Measurements from ENCODE around the gene CRIM1. TPM values are rescaled to one million over a fixed set of nuclear protein-coding genes. Genes with fewer than 3 reads are reported as not detected.
A peak's percentile ranks its signal among the peaks of the same experiment; 100 is the strongest.

Gene CRIM1
- total and polyA plus RNA-seq, 4 donors, result 2.2 to 22.1 (median 9.6) TPM

GRCh38 chr2:36456227-36457175, 100.9 kb downstream of the CRIM1 start:
- Histone ChIP-seq H3K9me3 (ENCODE audit: control insufficient read depth in 4 of 4, low read length in 3 of 4) (no peaks in the 10 kb centered on the region), H3K9ac (ENCODE audit: low read depth in 1 of 2, low read length in 2 of 2) (no peak overlapping the region), H3K27ac (ENCODE audit: low read depth in 1 of 2, low read length in 2 of 2) (no peak overlapping the region), H3K27me3 (ENCODE audit: control insufficient read depth in 4 of 4, insufficient read depth in 4 of 4, low read length in 3 of 4) (no peaks in the 10 kb centered on the region), H3K4me1 (ENCODE audit: control insufficient read depth in 4 of 4, insufficient read depth in 4 of 4, low read length in 3 of 4) (no peaks in the 10 kb centered on the region), H3K36me3 (ENCODE audit: control insufficient read depth in 4 of 4, insufficient read depth in 3 of 4, low read depth in 1 of 4, low read length in 3 of 4) (no peaks in the 10 kb centered on the region), H3K4me3 (ENCODE audit: low read depth in 1 of 3, low read length in 3 of 3) (no peak overlapping the region)
- no peak for DNase-seq (ENCODE audit: low spot score)
- WGBS, result 59% methylated on average over 17 of the region's 17 CpGs
- TF ChIP-seq, protein P1, sequence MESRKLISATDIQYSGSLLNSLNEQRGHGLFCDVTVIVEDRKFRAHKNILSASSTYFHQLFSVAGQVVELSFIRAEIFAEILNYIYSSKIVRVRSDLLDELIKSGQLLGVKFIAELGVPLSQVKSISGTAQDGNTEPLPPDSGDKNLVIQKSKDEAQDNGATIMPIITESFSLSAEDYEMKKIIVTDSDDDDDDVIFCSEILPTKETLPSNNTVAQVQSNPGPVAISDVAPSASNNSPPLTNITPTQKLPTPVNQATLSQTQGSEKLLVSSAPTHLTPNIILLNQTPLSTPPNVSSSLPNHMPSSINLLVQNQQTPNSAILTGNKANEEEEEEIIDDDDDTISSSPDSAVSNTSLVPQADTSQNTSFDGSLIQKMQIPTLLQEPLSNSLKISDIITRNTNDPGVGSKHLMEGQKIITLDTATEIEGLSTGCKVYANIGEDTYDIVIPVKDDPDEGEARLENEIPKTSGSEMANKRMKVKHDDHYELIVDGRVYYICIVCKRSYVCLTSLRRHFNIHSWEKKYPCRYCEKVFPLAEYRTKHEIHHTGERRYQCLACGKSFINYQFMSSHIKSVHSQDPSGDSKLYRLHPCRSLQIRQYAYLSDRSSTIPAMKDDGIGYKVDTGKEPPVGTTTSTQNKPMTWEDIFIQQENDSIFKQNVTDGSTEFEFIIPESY (IDR thresholded peaks at IDR 0.05), result no peak
- TF ChIP-seq HNF4A (conservative IDR thresholded peaks at IDR 0.05), result no peak
- peak; percentile 47 for TF ChIP-seq NR2F2 (IDR thresholded peaks at IDR 0.05)
- peak in 1 of 2 donors; percentile 35 for TF ChIP-seq RAD21 (IDR thresholded peaks at IDR 0.05)
- no peak for TF ChIP-seq RXRA (IDR thresholded peaks at IDR 0.05)

GRCh38 chr2:36458106-36458505, 102.5 kb downstream of the CRIM1 start:
- Histone ChIP-seq H3K36me3 (ENCODE audit: control insufficient read depth in 4 of 4, insufficient read depth in 3 of 4, low read depth in 1 of 4, low read length in 3 of 4) (no peaks in the 10 kb centered on the region), H3K9me3 (ENCODE audit: control insufficient read depth in 4 of 4, low read length in 3 of 4) (no peaks in the 10 kb centered on the region), H3K4me3 (ENCODE audit: low read depth in 1 of 3, low read length in 3 of 3) (no peak overlapping the region), H3K27ac (ENCODE audit: low read depth in 1 of 2, low read length in 2 of 2) (no peak overlapping the region), H3K4me1 (ENCODE audit: control insufficient read depth in 4 of 4, insufficient read depth in 4 of 4, low read length in 3 of 4) (no peaks in the 10 kb centered on the region), H3K27me3 (ENCODE audit: control insufficient read depth in 4 of 4, insufficient read depth in 4 of 4, low read length in 3 of 4) (no peaks in the 10 kb centered on the region), H3K9ac (ENCODE audit: low read depth in 1 of 2, low read length in 2 of 2) (no peak overlapping the region)
- WGBS, result 88% methylated on average over 5 of the region's 5 CpGs
- TF ChIP-seq HNF4A (conservative IDR thresholded peaks at IDR 0.05) (no peak), YY1 (IDR thresholded peaks at IDR 0.05) (no peak), SP1 (IDR thresholded peaks at IDR 0.05) (no peak), CTCF (IDR thresholded peaks at IDR 0.05; ENCODE audit: low read depth, low read length, missing input control) (no peak), FOXA2 (IDR thresholded peaks at IDR 0.05) (no peak), GABPA (IDR thresholded peaks at IDR 0.05 in 1 of 2, conservative IDR thresholded peaks at IDR 0.05 in 1 of 2) (no peak), TAF1 (conservative IDR thresholded peaks at IDR 0.05) (no peak), EGR1 (IDR thresholded peaks at IDR 0.05; ENCODE audit: low read depth in 2 of 2) (no peak), HNF4G (IDR thresholded peaks at IDR 0.05) (no peak)
- TF ChIP-seq, protein P2, sequence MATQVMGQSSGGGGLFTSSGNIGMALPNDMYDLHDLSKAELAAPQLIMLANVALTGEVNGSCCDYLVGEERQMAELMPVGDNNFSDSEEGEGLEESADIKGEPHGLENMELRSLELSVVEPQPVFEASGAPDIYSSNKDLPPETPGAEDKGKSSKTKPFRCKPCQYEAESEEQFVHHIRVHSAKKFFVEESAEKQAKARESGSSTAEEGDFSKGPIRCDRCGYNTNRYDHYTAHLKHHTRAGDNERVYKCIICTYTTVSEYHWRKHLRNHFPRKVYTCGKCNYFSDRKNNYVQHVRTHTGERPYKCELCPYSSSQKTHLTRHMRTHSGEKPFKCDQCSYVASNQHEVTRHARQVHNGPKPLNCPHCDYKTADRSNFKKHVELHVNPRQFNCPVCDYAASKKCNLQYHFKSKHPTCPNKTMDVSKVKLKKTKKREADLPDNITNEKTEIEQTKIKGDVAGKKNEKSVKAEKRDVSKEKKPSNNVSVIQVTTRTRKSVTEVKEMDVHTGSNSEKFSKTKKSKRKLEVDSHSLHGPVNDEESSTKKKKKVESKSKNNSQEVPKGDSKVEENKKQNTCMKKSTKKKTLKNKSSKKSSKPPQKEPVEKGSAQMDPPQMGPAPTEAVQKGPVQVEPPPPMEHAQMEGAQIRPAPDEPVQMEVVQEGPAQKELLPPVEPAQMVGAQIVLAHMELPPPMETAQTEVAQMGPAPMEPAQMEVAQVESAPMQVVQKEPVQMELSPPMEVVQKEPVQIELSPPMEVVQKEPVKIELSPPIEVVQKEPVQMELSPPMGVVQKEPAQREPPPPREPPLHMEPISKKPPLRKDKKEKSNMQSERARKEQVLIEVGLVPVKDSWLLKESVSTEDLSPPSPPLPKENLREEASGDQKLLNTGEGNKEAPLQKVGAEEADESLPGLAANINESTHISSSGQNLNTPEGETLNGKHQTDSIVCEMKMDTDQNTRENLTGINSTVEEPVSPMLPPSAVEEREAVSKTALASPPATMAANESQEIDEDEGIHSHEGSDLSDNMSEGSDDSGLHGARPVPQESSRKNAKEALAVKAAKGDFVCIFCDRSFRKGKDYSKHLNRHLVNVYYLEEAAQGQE (IDR thresholded peaks at IDR 0.05), result no peak
- TF ChIP-seq, protein P3, sequence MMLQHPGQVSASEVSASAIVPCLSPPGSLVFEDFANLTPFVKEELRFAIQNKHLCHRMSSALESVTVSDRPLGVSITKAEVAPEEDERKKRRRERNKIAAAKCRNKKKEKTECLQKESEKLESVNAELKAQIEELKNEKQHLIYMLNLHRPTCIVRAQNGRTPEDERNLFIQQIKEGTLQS (IDR thresholded peaks at IDR 0.05), result no peak
- TF ChIP-seq, protein P1 (IDR thresholded peaks at IDR 0.05), result no peak
- TF ChIP-seq, protein P4, sequence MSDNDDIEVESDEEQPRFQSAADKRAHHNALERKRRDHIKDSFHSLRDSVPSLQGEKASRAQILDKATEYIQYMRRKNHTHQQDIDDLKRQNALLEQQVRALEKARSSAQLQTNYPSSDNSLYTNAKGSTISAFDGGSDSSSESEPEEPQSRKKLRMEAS (IDR thresholded peaks at IDR 0.05), result no peak
- no peak for DNase-seq (ENCODE audit: low spot score)
